Breast epithelium (tissue), 4 donors: ENCODE data around the gene EDRF1. TPM values are rescaled to one million over a fixed set of nuclear protein-coding genes. Genes with fewer than 3 reads are reported as not detected.

Experiments
- DNase-seq, 2 donors: peaks; one replicate each; pipeline ENCODE4 v3.0.0-alpha.2; 2019; ENCODE audit warnings: low spot score in 2 of 2
- H3K27ac ChIP-seq, 2 donors: fragments of 200-600 bp; sonication (generic) in 1 of 2; one replicate each; pipeline ENCODE4 v1.5.1; 2016 to 2019; ENCODE audit warnings: mild to moderate bottlenecking in 1 of 2
- H3K27me3 ChIP-seq, 2 donors: fragments of 200-600 bp; sonication (generic) in 1 of 2; one replicate each; pipeline versions ENCODE4 v1.5.1 to v1.6.0; 2017 to 2019; ENCODE audit warnings: control low read depth in 1 of 2, mild to moderate bottlenecking in 1 of 2
- H3K36me3 ChIP-seq: fragments of 200-600 bp; one replicate; pipeline ENCODE4 v1.5.1; 2019
- H3K4me1 ChIP-seq, 2 donors: fragments of 200-600 bp; sonication (generic); one replicate each; pipeline ENCODE4 v1.5.1; 2016 to 2019; ENCODE audit warnings: control low read depth in 1 of 2
- H3K4me3 ChIP-seq, 3 donors: fragments of 200-600 bp; sonication (generic); 1 replicate in 2 of 3; 2 replicates in 1 of 3; pipeline ENCODE4 v1.5.1; 2016 to 2019; ENCODE audit warnings: mild to moderate bottlenecking in 3 of 3, moderate library complexity in 2 of 3
- H3K9me3 ChIP-seq, 2 donors: fragments of 200-600 bp; sonication (generic) in 1 of 2; one replicate each; pipeline ENCODE4 v1.5.1; 2016 to 2019; ENCODE audit warnings: control low read depth in 1 of 2
- CTCF ChIP-seq, 3 donors: fragments of 450-650 bp; IDR thresholded peaks; one replicate each; pipeline ENCODE4 v1.5.1; 2016 to 2017; ENCODE audit warnings: antibody characterized with exemption in 3 of 3, mild to moderate bottlenecking in 3 of 3, moderate library complexity in 3 of 3
- POLR2A ChIP-seq: fragments of 450-650 bp; IDR thresholded peaks from one replicate; pipeline ENCODE4 v1.6.1; 2016; ENCODE audit warnings: antibody characterized with exemption, mild to moderate bottlenecking, moderate library complexity
- POLR2AphosphoS5 ChIP-seq, 3 donors: sonication (generic); formaldehyde crosslinking; IDR thresholded peaks; one replicate each; pipeline ENCODE4 v1.6.1; 2017; ENCODE audit warnings: antibody characterized with exemption in 3 of 3
- intact Hi-C: fragments of 100-400 bp; cut with DNase I; formaldehyde crosslinking; loops from one replicate; pipeline ENCODE4 v1.15.1; 2023; ENCODE audit warnings: low total_unique reads
- total RNA-seq, 3 donors: library from RNA; depleted of rRNA; stranded (reverse); fragments of >200 nt; gene quantifications; one replicate each; pipeline ENCODE4 v1.1.0, GENCODE V29; 2016

The EDRF1 gene
- total RNA-seq, 3 donors from 2014 or later = 23.8 to 37.3 (median 35.1) TPM

GRCh38 chr10:125795128-125795527, 75.6 kb downstream of the EDRF1 start:
- no peaks in the 10 kb centered on the region for H3K36me3 ChIP-seq

GRCh38 chr10:125795637-125796190, 76.2 kb downstream of the EDRF1 start:
- Histone ChIP-seq H3K4me3 (no peak overlapping the region), H3K36me3 (no peaks in the 10 kb centered on the region), H3K4me1 (no peaks in the 10 kb centered on the region), H3K27ac (no peak overlapping the region), H3K27me3 (no peaks in the 10 kb centered on the region), H3K9me3 (no peaks in the 10 kb centered on the region)
- intact Hi-C loops = no loop called here
- TF ChIP-seq POLR2A (no peak), CTCF (IDR thresholded peaks at IDR 0.05) (no peak), POLR2AphosphoS5 (IDR thresholded peaks at IDR 0.05) (no peak)
- no peak for DNase-seq

More at GRCh38 chr10:125795128-125795527, 75.6 kb downstream of the EDRF1 start:
- intact Hi-C loops = no loop called here
- Histone ChIP-seq H3K4me1 (no peaks in the 10 kb centered on the region), H3K9me3 (no peaks in the 10 kb centered on the region), H3K4me3 (no peak overlapping the region), H3K27ac (no peak overlapping the region), H3K27me3 (no peaks in the 10 kb centered on the region)
- DNase-seq = no peak
- TF ChIP-seq POLR2AphosphoS5 (IDR thresholded peaks at IDR 0.05) = no peak
- no peak for TF ChIP-seq CTCF (IDR thresholded peaks at IDR 0.05)
- no peak for TF ChIP-seq POLR2A

GRCh38 chr10:125797424-125797823, 77.9 kb downstream of the EDRF1 start:
- no peak overlapping the region for H3K4me3 ChIP-seq
- H3K4me1 ChIP-seq = no peaks in the 10 kb centered on the region
- no peak for DNase-seq
- H3K9me3 ChIP-seq = no peaks in the 10 kb centered on the region
- no peaks in the 10 kb centered on the region for H3K36me3 ChIP-seq
- TF ChIP-seq POLR2A (no peak), CTCF (IDR thresholded peaks at IDR 0.05) (no peak), POLR2AphosphoS5 (IDR thresholded peaks at IDR 0.05) (no peak)
- H3K27me3 ChIP-seq = no peaks in the 10 kb centered on the region
- H3K27ac ChIP-seq = no peak overlapping the region
- intact Hi-C loops = no loop called here

GRCh38 chr10:125797994-125798662, 78.6 kb downstream of the EDRF1 start:
- Histone ChIP-seq H3K4me3 (no peak overlapping the region), H3K4me1 (no peaks in the 10 kb centered on the region), H3K36me3 (no peaks in the 10 kb centered on the region), H3K27me3 (no peaks in the 10 kb centered on the region), H3K9me3 (no peaks in the 10 kb centered on the region), H3K27ac (no peak overlapping the region)
- no peak for TF ChIP-seq POLR2A
- no peak for TF ChIP-seq CTCF (IDR thresholded peaks at IDR 0.05)
- TF ChIP-seq POLR2AphosphoS5 (IDR thresholded peaks at IDR 0.05) = no peak
- intact Hi-C loops = no loop called here
- no peak for DNase-seq

GRCh38 chr10:125799451-125800182, 80.1 kb downstream of the EDRF1 start:
- Histone ChIP-seq H3K36me3 (no peaks in the 10 kb centered on the region), H3K9me3 (no peaks in the 10 kb centered on the region), H3K27me3 (no peaks in the 10 kb centered on the region), H3K4me3 (no peak overlapping the region), H3K4me1 (no peaks in the 10 kb centered on the region), H3K27ac (no peak overlapping the region)
- no peak for DNase-seq
- intact Hi-C loops = no loop called here
- TF ChIP-seq POLR2A (no peak), POLR2AphosphoS5 (IDR thresholded peaks at IDR 0.05) (no peak), CTCF (IDR thresholded peaks at IDR 0.05) (no peak)
